Fibroblast of skin of right quadriceps (primary cell): ENCODE results near the gene HOXC10.

Experiments
- DNase-seq: peaks from one replicate; pipeline ENCODE4 v3.0.0-alpha.2; 2013

HOXC10 gene

GRCh38 chr12:54030889-54031471 lies 46.0 kb downstream of the HOXC10 start:
- DNase-seq: peak; percentile 86

GRCh38 chr12:54031480-54031879 lies 46.5 kb downstream of the HOXC10 start:
- no peak for DNase-seq

GRCh38 chr12:54032086-54032619 lies 47.2 kb downstream of the HOXC10 start:
- DNase-seq: no peak

- peak; percentile 91 for DNase-seq
Observed at GRCh38 chr12:54032627-54033100, 47.7 kb downstream of the HOXC10 start, which contains the start of gene HOXC5. Gene HOXC5, plus strand, starts transcription at chr12:54033050. Its CDS starts 73 bp downstream, at chr12:54033123.

- DNase-seq: peak; percentile 78
Observed at GRCh38 chr12:54033106-54033979, 48.4 kb downstream of the HOXC10 start.

- peak; percentile 68 for DNase-seq
Observed at GRCh38 chr12:54033980-54034784, 49.2 kb downstream of the HOXC10 start.

- no peak for DNase-seq
Observed at GRCh38 chr12:54034785-54035310, 49.9 kb downstream of the HOXC10 start.

- DNase-seq: no peak
Observed at GRCh38 chr12:54035568-54036264, 50.8 kb downstream of the HOXC10 start.

GRCh38 chr12:54036620-54037359 lies 51.8 kb downstream of the HOXC10 start:
- no peak for DNase-seq

- DNase-seq: no peak
Observed at GRCh38 chr12:54037360-54038283, 52.7 kb downstream of the HOXC10 start.

GRCh38 chr12:54038284-54038870 lies 53.4 kb downstream of the HOXC10 start:
- DNase-seq: no peak

- no peak for DNase-seq
Observed at GRCh38 chr12:54038871-54039414, 54.0 kb downstream of the HOXC10 start.

- DNase-seq: no peak
Observed at GRCh38 chr12:54039417-54040147, 54.6 kb downstream of the HOXC10 start.
